Activated CD4-positive, alpha-beta T cell treated with anti-CD3 and anti-CD28 coated beads, Interleukin-2, amount 10 ng/mL, durations not matched to agents 24 days and 14 days (primary cell): ENCODE measurements around the gene PARVG. TPM values are rescaled to one million over a fixed set of nuclear protein-coding genes. Genes with fewer than 3 reads are reported as not detected.

Experiments
- DNase-seq: peaks from one replicate; pipeline ENCODE4 v3.0.0; 2022
- H3K27ac Mint-ChIP-seq: one replicate; pipeline ENCODE4 v1.8.0; 2022; ENCODE audit warnings: mild to moderate bottlenecking, mixed read lengths
- H3K27me3 Mint-ChIP-seq: one replicate; pipeline ENCODE4 v1.8.0; 2022; ENCODE audit warnings: mixed read lengths
- H3K36me3 Mint-ChIP-seq: one replicate; pipeline ENCODE4 v1.8.0; 2022; ENCODE audit warnings: low read depth, mild to moderate bottlenecking, mixed read lengths
- H3K4me1 Mint-ChIP-seq: one replicate; pipeline ENCODE4 v1.8.0; 2021; ENCODE audit warnings: mixed read lengths
- H3K4me3 Mint-ChIP-seq: one replicate; pipeline ENCODE4 v1.8.0; 2022; ENCODE audit warnings: mild to moderate bottlenecking, moderate library complexity, mixed read lengths
- H3K9me3 Mint-ChIP-seq: one replicate; pipeline ENCODE4 v1.8.0; 2021; ENCODE audit warnings: mixed read lengths
- intact Hi-C: fragments of 100-400 bp; cut with micrococcal nuclease; formaldehyde crosslinking; loops from one replicate; pipeline ENCODE4 v1.15.1; 2023
- total RNA-seq: library from RNA; stranded (reverse); gene quantifications from 2 replicates; pipeline ENCODE4 v1.2.3, GENCODE V29; 2022

The PARVG gene
- total RNA-seq, 1 donor from 2014 or later, result 52.2 TPM

GRCh38 chr22:44179196-44179988 lies 1.3 kb upstream of the PARVG start:
- no peak overlapping the region for H3K27ac Mint-ChIP-seq
- intact Hi-C loops, result no loop called here
- no peaks in the 10 kb centered on the region for H3K9me3 Mint-ChIP-seq
- H3K36me3 Mint-ChIP-seq, result peaks cover 2% of the 10 kb centered on the region
- peaks cover 21% of the 10 kb centered on the region for H3K4me1 Mint-ChIP-seq
- no peak overlapping the region for H3K4me3 Mint-ChIP-seq
- H3K27me3 Mint-ChIP-seq, result peaks cover 7% of the 10 kb centered on the region
- no peak for DNase-seq

- no peak overlapping the region for H3K27ac Mint-ChIP-seq
- intact Hi-C loops, result loop anchor here (10.0 kb wide), 1 partner anchor 505 kb away; no protein-coding TSS in a partner anchor
- no peak for DNase-seq
These were observed 578 bp upstream of the PARVG start for GRCh38 chr22:44179989-44180705.

GRCh38 chr22:44181033-44181911 lies 547 bp downstream of the PARVG start:
- Mint-ChIP-seq H3K9me3 (no peaks in the 10 kb centered on the region), H3K36me3 (peaks cover 10% of the 10 kb centered on the region), H3K27me3 (peaks cover 7% of the 10 kb centered on the region), H3K4me1 (peaks cover 22% of the 10 kb centered on the region), H3K27ac (peak overlapping the region; percentile 96), H3K4me3 (peak overlapping the region; percentile 93)
- peak; percentile 88 for DNase-seq
- intact Hi-C loops, result loop anchor here (10.0 kb wide), 1 partner anchor 504 kb away; no protein-coding TSS in a partner anchor

More at GRCh38 chr22:44179989-44180705, 578 bp upstream of the PARVG start:
- Mint-ChIP-seq H3K36me3 (peaks cover 7% of the 10 kb centered on the region), H3K27me3 (peaks cover 7% of the 10 kb centered on the region), H3K4me1 (peaks cover 22% of the 10 kb centered on the region), H3K9me3 (no peaks in the 10 kb centered on the region), H3K4me3 (no peak overlapping the region)

- Mint-ChIP-seq H3K4me3 (peak overlapping the region; percentile 93), H3K36me3 (peaks cover 10% of the 10 kb centered on the region), H3K4me1 (peaks cover 21% of the 10 kb centered on the region), H3K27me3 (peaks cover 7% of the 10 kb centered on the region), H3K27ac (peak overlapping the region; percentile 96), H3K9me3 (no peaks in the 10 kb centered on the region)
- no peak for DNase-seq
- intact Hi-C loops, result loop anchor here (1.0 to 10.0 kb wide), 2 partner anchors 9 to 503 kb away; no protein-coding TSS in a partner anchor
These were observed 1.3 kb downstream of the PARVG start for GRCh38 chr22:44181912-44182587.

GRCh38 chr22:44182588-44183286 lies 2.0 kb downstream of the PARVG start:
- intact Hi-C loops, result loop anchor here (1.0 to 10.0 kb wide), 2 partner anchors 9 to 502 kb away; no protein-coding TSS in a partner anchor
- DNase-seq, result peak; percentile 87
- Mint-ChIP-seq H3K27me3 (peaks cover 7% of the 10 kb centered on the region), H3K27ac (peak overlapping the region; percentile 96), H3K9me3 (no peaks in the 10 kb centered on the region), H3K4me1 (peaks cover 21% of the 10 kb centered on the region), H3K36me3 (peaks cover 13% of the 10 kb centered on the region), H3K4me3 (peak overlapping the region; percentile 93)

GRCh38 chr22:44183287-44183588 lies 2.5 kb downstream of the PARVG start:
- H3K36me3 Mint-ChIP-seq, result peaks cover 13% of the 10 kb centered on the region
- H3K9me3 Mint-ChIP-seq, result no peaks in the 10 kb centered on the region
- no peak for DNase-seq

GRCh38 chr22:44184006-44184405 lies 3.3 kb downstream of the PARVG start:
- H3K4me1 Mint-ChIP-seq, result peaks cover 21% of the 10 kb centered on the region
- peaks cover 6% of the 10 kb centered on the region for H3K27me3 Mint-ChIP-seq
- intact Hi-C loops, result loop anchor here (10.0 kb wide), 1 partner anchor 501 kb away; no protein-coding TSS in a partner anchor
- H3K27ac Mint-ChIP-seq, result no peak overlapping the region
- no peaks in the 10 kb centered on the region for H3K9me3 Mint-ChIP-seq
- H3K36me3 Mint-ChIP-seq, result peaks cover 14% of the 10 kb centered on the region
- H3K4me3 Mint-ChIP-seq, result no peak overlapping the region
- DNase-seq, result no peak

More at GRCh38 chr22:44183287-44183588, 2.5 kb downstream of the PARVG start:
- H3K27me3 Mint-ChIP-seq, result peaks cover 7% of the 10 kb centered on the region
- intact Hi-C loops, result loop anchor here (10.0 kb wide), 1 partner anchor 502 kb away; no protein-coding TSS in a partner anchor
- peak overlapping the region; percentile 93 for H3K4me3 Mint-ChIP-seq
- H3K4me1 Mint-ChIP-seq, result peaks cover 21% of the 10 kb centered on the region
- peak overlapping the region; percentile 76 for H3K27ac Mint-ChIP-seq

- Mint-ChIP-seq H3K27me3 (no peaks in the 10 kb centered on the region), H3K4me1 (peaks cover 20% of the 10 kb centered on the region), H3K36me3 (peaks cover 16% of the 10 kb centered on the region), H3K4me3 (no peak overlapping the region), H3K9me3 (no peaks in the 10 kb centered on the region), H3K27ac (no peak overlapping the region)
- intact Hi-C loops, result loop anchor here (10.0 kb wide), 1 partner anchor 499 kb away; no protein-coding TSS in a partner anchor
- DNase-seq, result no peak
These were observed 4.8 kb downstream of the PARVG start for GRCh38 chr22:44185237-44186120.

GRCh38 chr22:44186121-44186510 lies 5.4 kb downstream of the PARVG start:
- no peak for DNase-seq
- Mint-ChIP-seq H3K4me1 (peaks cover 16% of the 10 kb centered on the region), H3K9me3 (no peaks in the 10 kb centered on the region), H3K27me3 (no peaks in the 10 kb centered on the region), H3K4me3 (no peak overlapping the region), H3K36me3 (peaks cover 16% of the 10 kb centered on the region), H3K27ac (no peak overlapping the region)
- intact Hi-C loops, result loop anchor here (10.0 kb wide), 1 partner anchor 499 kb away; no protein-coding TSS in a partner anchor

- Mint-ChIP-seq H3K4me3 (no peak overlapping the region), H3K27ac (no peak overlapping the region), H3K9me3 (no peaks in the 10 kb centered on the region), H3K4me1 (peaks cover 20% of the 10 kb centered on the region), H3K27me3 (no peaks in the 10 kb centered on the region), H3K36me3 (peaks cover 18% of the 10 kb centered on the region)
- DNase-seq, result no peak
- intact Hi-C loops, result loop anchor here (10.0 kb wide), 1 partner anchor 498 kb away; no protein-coding TSS in a partner anchor
These were observed 6.0 kb downstream of the PARVG start for GRCh38 chr22:44186737-44187136.

- H3K36me3 Mint-ChIP-seq, result peaks cover 16% of the 10 kb centered on the region
- intact Hi-C loops, result loop anchor here (10.0 kb wide), 1 partner anchor 497 kb away; no protein-coding TSS in a partner anchor
- DNase-seq, result no peak
- no peak overlapping the region for H3K4me3 Mint-ChIP-seq
- H3K27me3 Mint-ChIP-seq, result no peaks in the 10 kb centered on the region
- H3K9me3 Mint-ChIP-seq, result no peaks in the 10 kb centered on the region
- H3K27ac Mint-ChIP-seq, result no peak overlapping the region
- H3K4me1 Mint-ChIP-seq, result peaks cover 17% of the 10 kb centered on the region
These were observed 7.0 kb downstream of the PARVG start for GRCh38 chr22:44187652-44188230.
